ENCODE measurements around the gene SHPK. TPM values are rescaled to one million over a fixed set of nuclear protein-coding genes. Genes with fewer than 3 reads are reported as not detected.

SHPK gene
- polyA plus RNA-seq, 1 experiment, result 5.6 TPM

DNA sequence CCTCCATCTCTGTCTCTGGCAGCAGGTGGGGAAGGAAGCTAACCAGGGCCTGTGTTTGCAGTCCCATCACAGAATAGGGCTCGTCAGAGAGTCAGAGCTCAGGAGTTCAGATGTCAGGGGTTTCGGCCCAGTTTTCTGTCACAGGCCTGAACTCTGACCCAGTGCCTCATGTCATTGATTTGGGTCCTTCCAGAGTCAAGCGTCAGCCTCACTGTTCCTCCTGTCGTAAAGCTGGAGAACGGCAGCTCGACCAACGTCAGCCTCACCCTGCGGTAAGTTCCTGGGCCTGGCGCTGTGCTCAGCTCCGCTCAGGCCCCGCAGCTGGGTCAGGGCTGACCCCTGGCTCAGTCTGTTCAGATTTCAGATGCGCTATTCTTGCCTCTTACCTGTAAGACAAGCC, 11.2 kb upstream of the SHPK start:
- Histone ChIP-seq H3K4me3 (ENCODE audit: low read depth, low read length) (no peak overlapping the region), H3K27me3 (ENCODE audit: control insufficient read depth, insufficient read depth, low read length) (no peaks in the 10 kb centered on the region), H3K36me3 (ENCODE audit: control insufficient read depth, insufficient read depth, low read length) (peaks cover 8% of the 10 kb centered on the region)
- CTCF ChIA-PET, result interaction anchor here (0.7 to 4.5 kb wide), 15 partner anchors 8 to 818 kb away, joined by 3 to 23 read pairs (median 5); partner anchors contain the start of genes CTNS and SHPK
- DNase-seq (ENCODE audit: low read depth), result no peak
- POLR2A ChIA-PET, result no interaction called here
- TF ChIP-seq CTCF (IDR thresholded peaks at IDR 0.05; ENCODE audit: insufficient read depth, low read depth, low read length), result no peak

DNA sequence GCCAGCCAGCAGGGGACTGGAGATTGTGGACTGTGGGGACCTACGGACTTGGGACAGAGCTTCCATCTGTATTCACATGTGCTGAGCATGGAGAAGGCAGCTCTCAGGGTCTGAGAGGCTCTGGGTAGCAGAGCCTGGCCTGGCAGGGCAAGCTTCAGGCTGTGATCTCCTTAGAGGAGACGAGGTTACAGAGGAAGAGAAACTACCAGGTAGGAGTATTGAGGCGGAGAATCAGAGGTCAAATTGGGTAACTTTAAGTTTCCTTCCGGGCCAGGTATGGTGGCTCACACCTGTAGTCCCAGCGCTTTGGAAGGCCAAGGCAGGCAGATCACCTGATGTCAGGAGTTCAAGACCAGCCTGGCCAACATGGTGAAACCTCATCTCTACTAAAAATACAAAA, 9.3 kb upstream of the SHPK start:
- POLR2A ChIA-PET, result no interaction called here
- no peak for TF ChIP-seq CTCF (IDR thresholded peaks at IDR 0.05; ENCODE audit: insufficient read depth, low read depth, low read length)
- Histone ChIP-seq H3K36me3 (ENCODE audit: control insufficient read depth, insufficient read depth, low read length) (peaks cover 6% of the 10 kb centered on the region), H3K4me3 (ENCODE audit: low read depth, low read length) (no peak overlapping the region), H3K27me3 (ENCODE audit: control insufficient read depth, insufficient read depth, low read length) (no peaks in the 10 kb centered on the region)
- CTCF ChIA-PET, result no interaction called here
- no peak for DNase-seq (ENCODE audit: low read depth)

GRCh38 chr17:3643889-3644349, 7.9 kb upstream of the SHPK start:
- Histone ChIP-seq H3K4me3 (ENCODE audit: low read depth, low read length) (no peak overlapping the region), H3K27me3 (ENCODE audit: control insufficient read depth, insufficient read depth, low read length) (no peaks in the 10 kb centered on the region), H3K36me3 (ENCODE audit: control insufficient read depth, insufficient read depth, low read length) (peaks cover 6% of the 10 kb centered on the region)
- CTCF ChIA-PET, result interaction anchor here (1.0 kb wide), 1 partner anchor 39 kb away, joined by 3 read pairs; no protein-coding TSS in a partner anchor
- POLR2A ChIA-PET, result no interaction called here
- DNase-seq (ENCODE audit: low read depth), result no peak
- no peak for TF ChIP-seq CTCF (IDR thresholded peaks at IDR 0.05; ENCODE audit: insufficient read depth, low read depth, low read length)

DNA sequence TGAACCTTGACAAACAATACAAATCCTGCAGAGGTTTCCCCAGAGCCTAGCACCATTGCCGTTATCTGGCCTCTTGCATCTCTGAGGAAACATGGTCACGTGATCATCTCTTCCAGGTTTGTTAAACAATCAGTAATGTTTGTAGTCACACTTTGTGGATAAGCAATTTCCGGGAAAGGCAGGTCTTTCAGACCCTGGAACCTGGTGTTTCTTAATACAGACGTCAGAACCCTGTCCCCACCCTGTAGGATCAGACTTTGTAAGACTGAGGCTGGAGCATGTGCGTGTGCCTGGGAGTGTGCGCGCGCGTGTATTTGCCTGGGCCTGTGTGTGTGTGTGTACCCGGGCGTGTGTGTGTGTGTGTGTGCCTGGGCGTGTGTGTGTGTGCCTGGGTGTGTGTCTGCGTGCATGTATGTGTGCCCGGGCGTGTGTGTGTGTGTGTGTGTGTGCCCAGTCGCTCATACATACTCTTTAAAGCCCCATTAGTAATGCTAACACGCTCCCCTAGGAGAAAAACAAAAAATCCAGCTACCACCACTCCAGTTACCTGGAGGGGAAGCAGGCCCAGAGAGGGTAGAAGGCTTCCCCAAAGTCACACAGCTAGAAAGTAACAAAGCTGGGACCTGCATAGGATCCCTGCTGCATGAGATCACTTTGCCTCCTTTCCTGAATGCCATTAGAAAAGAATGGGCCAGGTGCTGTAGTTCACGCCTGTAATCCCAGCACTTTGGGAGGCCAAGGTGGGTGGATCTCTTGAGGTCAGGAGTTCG, 5.9 kb upstream of the SHPK start:
- TF ChIP-seq CTCF (IDR thresholded peaks at IDR 0.05; ENCODE audit: insufficient read depth, low read depth, low read length), result no peak
- no peak overlapping the region for H3K4me3 ChIP-seq (ENCODE audit: low read depth, low read length)
- no peaks in the 10 kb centered on the region for H3K27me3 ChIP-seq (ENCODE audit: control insufficient read depth, insufficient read depth, low read length)
- no peak for DNase-seq (ENCODE audit: low read depth)
- ChIA-PET POLR2A (no interaction called here), CTCF (interaction anchor here (1.6 kb wide), 1 partner anchor 593 kb away, joined by 5 read pairs; no protein-coding TSS in a partner anchor)
- H3K36me3 ChIP-seq (ENCODE audit: control insufficient read depth, insufficient read depth, low read length), result peaks cover 3% of the 10 kb centered on the region; the same call in 1 of the 2 replicates

- ChIA-PET CTCF (no interaction called here), POLR2A (no interaction called here)
- no peaks in the 10 kb centered on the region for H3K27me3 ChIP-seq (ENCODE audit: control insufficient read depth, insufficient read depth, low read length)
Observed at GRCh38 chr17:3641014-3641413, 5.0 kb upstream of the SHPK start.

More at GRCh38 chr17:3641014-3641413, 5.0 kb upstream of the SHPK start:
- no peak for TF ChIP-seq CTCF (IDR thresholded peaks at IDR 0.05; ENCODE audit: insufficient read depth, low read depth, low read length)
- Histone ChIP-seq H3K36me3 (ENCODE audit: control insufficient read depth, insufficient read depth, low read length) (0 out of 2 replicates have a peak, but pooled peaks cover 1% of the 10 kb centered on the region), H3K4me3 (ENCODE audit: low read depth, low read length) (no peak overlapping the region)
- DNase-seq (ENCODE audit: low read depth), result no peak
